ENCODE data around the gene SLIT3. TPM values are rescaled to one million over a fixed set of nuclear protein-coding genes. Genes with fewer than 3 reads are reported as not detected.

SLIT3 gene
- total RNA-seq, 1 donor from 2014 or later, result 56.6 TPM

- no peak overlapping the region for H3K27ac Mint-ChIP-seq
- peaks cover under 1% of the 10 kb centered on the region for H3K36me3 Mint-ChIP-seq
- H3K27me3 Mint-ChIP-seq, result peaks cover 14% of the 10 kb centered on the region
- no peak for TF ChIP-seq CTCF (conservative IDR thresholded peaks at IDR 0.05)
- DNase-seq (ENCODE audit: extremely low spot score, unreplicated experiment), result no peak
- no peaks in the 10 kb centered on the region for H3K4me1 Mint-ChIP-seq (ENCODE audit: unreplicated experiment)
- peaks cover 5% of the 10 kb centered on the region for H3K9me3 Mint-ChIP-seq
- no peak overlapping the region for H3K4me3 Mint-ChIP-seq
Observed at GRCh38 chr5:168624850-168625364, 676.0 kb downstream of the SLIT3 start.

- no peak for TF ChIP-seq CTCF (conservative IDR thresholded peaks at IDR 0.05)
- no peak overlapping the region for H3K4me3 Mint-ChIP-seq
- no peaks in the 10 kb centered on the region for H3K36me3 Mint-ChIP-seq
- no peak for DNase-seq (ENCODE audit: extremely low spot score, unreplicated experiment)
- H3K4me1 Mint-ChIP-seq (ENCODE audit: unreplicated experiment), result no peaks in the 10 kb centered on the region
- no peak overlapping the region for H3K27ac Mint-ChIP-seq
- H3K9me3 Mint-ChIP-seq, result no peaks in the 10 kb centered on the region
- H3K27me3 Mint-ChIP-seq, result peaks cover 6% of the 10 kb centered on the region
Observed at GRCh38 chr5:168620807-168621206, 680.1 kb downstream of the SLIT3 start.

- no peak for TF ChIP-seq CTCF (conservative IDR thresholded peaks at IDR 0.05)
Observed at GRCh38 chr5:168614661-168615060, 686.3 kb downstream of the SLIT3 start.

GRCh38 chr5:168613996-168614395 lies 686.9 kb downstream of the SLIT3 start:
- no peak overlapping the region for H3K27ac Mint-ChIP-seq
- no peak for DNase-seq (ENCODE audit: extremely low spot score, unreplicated experiment)
- no peaks in the 10 kb centered on the region for H3K9me3 Mint-ChIP-seq
- H3K27me3 Mint-ChIP-seq, result no peaks in the 10 kb centered on the region
- H3K4me3 Mint-ChIP-seq, result no peak overlapping the region
- H3K36me3 Mint-ChIP-seq, result no peaks in the 10 kb centered on the region
- H3K4me1 Mint-ChIP-seq (ENCODE audit: unreplicated experiment), result peaks cover 20% of the 10 kb centered on the region
- no peak for TF ChIP-seq CTCF (conservative IDR thresholded peaks at IDR 0.05)

More at GRCh38 chr5:168614661-168615060, 686.3 kb downstream of the SLIT3 start:
- Mint-ChIP-seq H3K27me3 (no peaks in the 10 kb centered on the region), H3K27ac (no peak overlapping the region), H3K9me3 (no peaks in the 10 kb centered on the region), H3K36me3 (no peaks in the 10 kb centered on the region), H3K4me1 (ENCODE audit: unreplicated experiment) (peaks cover 19% of the 10 kb centered on the region), H3K4me3 (no peak overlapping the region)
- DNase-seq (ENCODE audit: extremely low spot score, unreplicated experiment), result no peak

GRCh38 chr5:168613396-168613795 lies 687.5 kb downstream of the SLIT3 start:
- H3K4me3 Mint-ChIP-seq, result no peak overlapping the region
- H3K36me3 Mint-ChIP-seq, result no peaks in the 10 kb centered on the region
- no peaks in the 10 kb centered on the region for H3K27me3 Mint-ChIP-seq
- no peaks in the 10 kb centered on the region for H3K9me3 Mint-ChIP-seq
- DNase-seq (ENCODE audit: extremely low spot score, unreplicated experiment), result no peak
- peak overlapping the region; percentile 14 for H3K27ac Mint-ChIP-seq
- H3K4me1 Mint-ChIP-seq (ENCODE audit: unreplicated experiment), result peaks cover 25% of the 10 kb centered on the region
- TF ChIP-seq CTCF (conservative IDR thresholded peaks at IDR 0.05), result no peak

GRCh38 chr5:168612996-168613395 lies 687.9 kb downstream of the SLIT3 start:
- DNase-seq (ENCODE audit: extremely low spot score, unreplicated experiment), result no peak
- no peak for TF ChIP-seq CTCF (conservative IDR thresholded peaks at IDR 0.05)
- H3K4me1 Mint-ChIP-seq (ENCODE audit: unreplicated experiment), result peaks cover 26% of the 10 kb centered on the region
- H3K27me3 Mint-ChIP-seq, result no peaks in the 10 kb centered on the region
- H3K36me3 Mint-ChIP-seq, result no peaks in the 10 kb centered on the region
- no peaks in the 10 kb centered on the region for H3K9me3 Mint-ChIP-seq
- H3K4me3 Mint-ChIP-seq, result no peak overlapping the region
- peak overlapping the region; percentile 14 for H3K27ac Mint-ChIP-seq
